ENCODE data around the gene CCR4. TPM values are rescaled to one million over a fixed set of nuclear protein-coding genes. Genes with fewer than 3 reads are reported as not detected.
"Not testable (repeated sequence)": the region's sequence is repeated elsewhere in the genome, so short reads cannot be mapped to it uniquely, and the experiment has no call there.

Gene CCR4
- total RNA-seq, 1 donor from 2014 or later: not detected

DNA sequence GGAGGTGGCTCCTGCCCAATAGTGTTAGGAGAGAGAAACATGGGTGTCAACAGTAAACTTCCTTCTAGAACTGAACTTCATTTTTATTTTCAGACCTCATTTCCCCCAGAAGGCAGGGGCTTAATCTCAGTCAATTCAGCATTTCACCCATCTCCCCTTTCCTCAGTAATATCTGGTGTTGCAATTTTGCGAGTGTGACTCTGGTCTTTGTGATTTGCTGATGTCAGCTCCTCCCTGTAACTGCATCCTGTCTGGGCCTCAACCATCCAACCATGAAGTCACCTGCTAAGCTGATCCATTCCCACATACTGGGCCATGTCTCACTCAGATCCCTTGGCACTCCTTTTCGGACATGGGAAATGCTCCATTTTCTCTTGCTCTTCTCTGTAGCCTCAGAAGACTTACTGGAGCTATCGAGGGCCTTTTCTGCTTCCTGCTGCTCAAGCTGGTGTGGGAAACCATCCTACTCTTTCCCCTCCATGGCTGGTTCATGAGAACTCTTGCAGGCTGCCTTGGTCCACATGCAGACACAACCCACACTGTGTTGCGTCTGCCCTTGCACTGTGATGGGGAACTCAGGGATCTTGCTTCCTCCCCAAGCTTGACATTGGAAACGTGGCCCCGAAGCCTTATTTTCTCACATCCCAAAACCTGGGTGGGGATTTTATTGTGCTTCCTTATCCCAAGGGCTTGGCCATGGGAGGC is 24.6 kb downstream of the CCR4 start:
- Histone ChIP-seq H3K27ac (ENCODE audit: low read depth, low read length) (no peak overlapping the region), H3K4me1 (ENCODE audit: control insufficient read depth in 3 of 3, insufficient read depth in 3 of 3, low read length in 3 of 3) (no peaks in the 10 kb centered on the region), H3K36me3 (ENCODE audit: control insufficient read depth in 3 of 3, insufficient read depth in 3 of 3, low read length in 3 of 3) (no peaks in the 10 kb centered on the region), H3K9ac (ENCODE audit: low read depth in 1 of 3, low read length in 3 of 3) (no peak overlapping the region), H3K9me3 (ENCODE audit: control insufficient read depth in 3 of 3, low read length in 3 of 3) (no peaks in the 10 kb centered on the region), H3K27me3 (ENCODE audit: control insufficient read depth in 3 of 3, insufficient read depth in 3 of 3, low read length in 3 of 3) (no peaks in the 10 kb centered on the region), H3K4me3 (ENCODE audit: low read length in 3 of 3) (no peak overlapping the region)

DNA sequence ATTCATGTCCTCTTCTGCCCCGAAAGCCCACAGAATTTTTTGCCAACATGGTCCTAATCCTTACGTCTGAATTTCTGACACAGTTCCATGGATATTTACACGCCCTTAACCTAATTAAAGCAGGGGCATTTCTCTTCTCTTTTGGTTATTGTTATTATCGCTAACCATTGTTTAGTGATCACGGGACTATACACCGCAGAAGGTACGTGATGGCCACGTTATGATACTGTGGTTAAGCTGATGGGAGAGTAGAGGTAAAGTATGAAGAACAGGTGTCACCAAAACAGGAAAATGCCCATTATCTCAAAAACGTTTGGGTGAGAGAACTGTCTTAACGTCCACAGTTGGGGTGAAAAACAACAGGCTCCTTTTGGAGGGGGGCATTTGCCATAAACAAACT is 26.4 kb downstream of the CCR4 start:
- Histone ChIP-seq H3K4me3 (ENCODE audit: low read length in 3 of 3) (no peak overlapping the region), H3K27me3 (ENCODE audit: control insufficient read depth in 3 of 3, insufficient read depth in 3 of 3, low read length in 3 of 3) (no peaks in the 10 kb centered on the region), H3K36me3 (ENCODE audit: control insufficient read depth in 3 of 3, insufficient read depth in 3 of 3, low read length in 3 of 3) (no peaks in the 10 kb centered on the region), H3K27ac (ENCODE audit: low read depth, low read length) (no peak overlapping the region), H3K4me1 (ENCODE audit: control insufficient read depth in 3 of 3, insufficient read depth in 3 of 3, low read length in 3 of 3) (no peaks in the 10 kb centered on the region), H3K9me3 (ENCODE audit: control insufficient read depth in 3 of 3, low read length in 3 of 3) (no peaks in the 10 kb centered on the region), H3K9ac (ENCODE audit: low read depth in 1 of 3, low read length in 3 of 3) (no peak overlapping the region)

GRCh38 chr3:32978331-32978730 is 26.9 kb downstream of the CCR4 start:
- Histone ChIP-seq H3K4me1 (ENCODE audit: control insufficient read depth in 3 of 3, insufficient read depth in 3 of 3, low read length in 3 of 3) (no peaks in the 10 kb centered on the region), H3K9ac (ENCODE audit: low read depth in 1 of 3, low read length in 3 of 3) (no peak overlapping the region), H3K9me3 (ENCODE audit: control insufficient read depth in 3 of 3, low read length in 3 of 3) (no peaks in the 10 kb centered on the region), H3K27ac (ENCODE audit: low read depth, low read length) (no peak overlapping the region), H3K27me3 (ENCODE audit: control insufficient read depth in 3 of 3, insufficient read depth in 3 of 3, low read length in 3 of 3) (no peaks in the 10 kb centered on the region), H3K4me3 (ENCODE audit: low read length in 3 of 3) (no peak overlapping the region), H3K36me3 (ENCODE audit: control insufficient read depth in 3 of 3, insufficient read depth in 3 of 3, low read length in 3 of 3) (no peaks in the 10 kb centered on the region)

DNA sequence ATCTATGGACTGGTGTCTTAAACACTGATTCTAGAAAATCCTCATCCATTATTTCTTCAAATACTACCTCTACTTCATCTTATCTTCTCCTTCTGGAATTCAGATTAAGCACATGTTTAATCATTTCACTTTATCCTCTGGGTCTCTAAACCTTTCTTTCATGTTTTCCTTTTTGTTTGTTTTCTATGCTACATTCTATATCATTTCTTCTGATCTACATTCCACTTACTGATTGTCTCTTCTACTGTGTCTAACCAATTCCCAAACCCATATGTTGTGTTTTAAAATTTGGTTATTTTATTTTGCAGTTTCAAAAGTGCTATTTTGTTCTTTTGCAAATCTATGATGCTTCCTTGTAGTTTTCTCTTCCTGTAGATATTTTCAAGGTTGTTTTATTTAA is 31.7 kb downstream of the CCR4 start:
- H3K36me3 ChIP-seq (ENCODE audit: control insufficient read depth in 3 of 3, insufficient read depth in 3 of 3, low read length in 3 of 3): no peaks in the 10 kb centered on the region
- H3K27me3 ChIP-seq (ENCODE audit: control insufficient read depth in 3 of 3, insufficient read depth in 3 of 3, low read length in 3 of 3): no peaks in the 10 kb centered on the region
- H3K9ac ChIP-seq (ENCODE audit: low read depth in 1 of 3, low read length in 3 of 3): no peak overlapping the region
- H3K4me3 ChIP-seq (ENCODE audit: low read length in 3 of 3): no peak overlapping the region
- no peak overlapping the region for H3K27ac ChIP-seq (ENCODE audit: low read depth, low read length)
- no peaks in the 10 kb centered on the region for H3K4me1 ChIP-seq (ENCODE audit: control insufficient read depth in 3 of 3, insufficient read depth in 3 of 3, low read length in 3 of 3)
- H3K9me3 ChIP-seq (ENCODE audit: control insufficient read depth in 3 of 3, low read length in 3 of 3): no peaks in the 10 kb centered on the region

GRCh38 chr3:32984918-32985317 is 33.5 kb downstream of the CCR4 start:
- not testable (repeated sequence) for H3K36me3 ChIP-seq (ENCODE audit: control insufficient read depth in 3 of 3, insufficient read depth in 3 of 3, low read length in 3 of 3); H3K9ac ChIP-seq (ENCODE audit: low read depth in 1 of 3, low read length in 3 of 3); H3K27me3 ChIP-seq (ENCODE audit: control insufficient read depth in 3 of 3, insufficient read depth in 3 of 3, low read length in 3 of 3); H3K4me1 ChIP-seq (ENCODE audit: control insufficient read depth in 3 of 3, insufficient read depth in 3 of 3, low read length in 3 of 3); H3K9me3 ChIP-seq (ENCODE audit: control insufficient read depth in 3 of 3, low read length in 3 of 3); H3K4me3 ChIP-seq (ENCODE audit: low read length in 3 of 3); H3K27ac ChIP-seq (ENCODE audit: low read depth, low read length)

- H3K27ac ChIP-seq (ENCODE audit: low read depth, low read length): no peak overlapping the region
- no peak overlapping the region for H3K9ac ChIP-seq (ENCODE audit: low read depth in 1 of 3, low read length in 3 of 3)
- H3K9me3 ChIP-seq (ENCODE audit: control insufficient read depth in 3 of 3, low read length in 3 of 3): no peaks in the 10 kb centered on the region
- H3K27me3 ChIP-seq (ENCODE audit: control insufficient read depth in 3 of 3, insufficient read depth in 3 of 3, low read length in 3 of 3): no peaks in the 10 kb centered on the region
- H3K4me1 ChIP-seq (ENCODE audit: control insufficient read depth in 3 of 3, insufficient read depth in 3 of 3, low read length in 3 of 3): no peaks in the 10 kb centered on the region
- no peak overlapping the region for H3K4me3 ChIP-seq (ENCODE audit: low read length in 3 of 3)
- H3K36me3 ChIP-seq (ENCODE audit: control insufficient read depth in 3 of 3, insufficient read depth in 3 of 3, low read length in 3 of 3): no peaks in the 10 kb centered on the region
These were observed 37.7 kb downstream of the CCR4 start for GRCh38 chr3:32989171-32989570.

GRCh38 chr3:32990116-32990515 is 38.7 kb downstream of the CCR4 start:
- Histone ChIP-seq H3K36me3 (ENCODE audit: control insufficient read depth in 3 of 3, insufficient read depth in 3 of 3, low read length in 3 of 3) (no peaks in the 10 kb centered on the region), H3K9ac (ENCODE audit: low read depth in 1 of 3, low read length in 3 of 3) (no peak overlapping the region), H3K27me3 (ENCODE audit: control insufficient read depth in 3 of 3, insufficient read depth in 3 of 3, low read length in 3 of 3) (no peaks in the 10 kb centered on the region), H3K4me1 (ENCODE audit: control insufficient read depth in 3 of 3, insufficient read depth in 3 of 3, low read length in 3 of 3) (no peaks in the 10 kb centered on the region), H3K4me3 (ENCODE audit: low read length in 3 of 3) (no peak overlapping the region), H3K9me3 (ENCODE audit: control insufficient read depth in 3 of 3, low read length in 3 of 3) (no peaks in the 10 kb centered on the region), H3K27ac (ENCODE audit: low read depth, low read length) (no peak overlapping the region)

DNA sequence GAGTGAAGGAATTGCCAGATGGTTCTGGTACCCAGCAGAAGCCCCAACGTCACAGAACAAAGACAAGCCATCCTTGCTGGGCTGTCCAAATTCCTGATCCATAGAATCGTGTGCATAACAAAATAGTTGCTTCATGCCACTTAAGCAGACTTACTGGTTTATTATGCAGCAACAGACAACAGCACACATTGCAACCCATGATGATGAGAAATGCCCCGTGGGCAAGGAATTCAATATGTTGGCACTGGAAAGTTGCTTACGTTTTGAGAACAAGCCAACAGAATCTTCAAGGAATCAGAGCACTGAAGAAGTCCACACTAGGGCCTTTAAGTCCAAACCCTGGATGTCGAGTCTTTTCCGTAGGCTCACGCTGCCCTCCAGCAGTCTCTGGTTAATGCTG is 40.3 kb downstream of the CCR4 start:
- H3K4me1 ChIP-seq (ENCODE audit: control insufficient read depth in 3 of 3, insufficient read depth in 3 of 3, low read length in 3 of 3): no peaks in the 10 kb centered on the region
- no peaks in the 10 kb centered on the region for H3K9me3 ChIP-seq (ENCODE audit: control insufficient read depth in 3 of 3, low read length in 3 of 3)
- H3K27me3 ChIP-seq (ENCODE audit: control insufficient read depth in 3 of 3, insufficient read depth in 3 of 3, low read length in 3 of 3): no peaks in the 10 kb centered on the region
- no peak overlapping the region for H3K9ac ChIP-seq (ENCODE audit: low read depth in 1 of 3, low read length in 3 of 3)
- H3K36me3 ChIP-seq (ENCODE audit: control insufficient read depth in 3 of 3, insufficient read depth in 3 of 3, low read length in 3 of 3): peaks cover 0 to 2% (median under 1%) of the 10 kb centered on the region in 3 donors
- no peak overlapping the region for H3K4me3 ChIP-seq (ENCODE audit: low read length in 3 of 3)
- H3K27ac ChIP-seq (ENCODE audit: low read depth, low read length): no peak overlapping the region

- H3K27ac ChIP-seq (ENCODE audit: low read depth, low read length): no peak overlapping the region
- no peaks in the 10 kb centered on the region for H3K27me3 ChIP-seq (ENCODE audit: control insufficient read depth in 3 of 3, insufficient read depth in 3 of 3, low read length in 3 of 3)
- H3K9ac ChIP-seq (ENCODE audit: low read depth in 1 of 3, low read length in 3 of 3): no peak overlapping the region
- H3K9me3 ChIP-seq (ENCODE audit: control insufficient read depth in 3 of 3, low read length in 3 of 3): no peaks in the 10 kb centered on the region
- H3K4me3 ChIP-seq (ENCODE audit: low read length in 3 of 3): no peak overlapping the region
- no peaks in the 10 kb centered on the region for H3K4me1 ChIP-seq (ENCODE audit: control insufficient read depth in 3 of 3, insufficient read depth in 3 of 3, low read length in 3 of 3)
- H3K36me3 ChIP-seq (ENCODE audit: control insufficient read depth in 3 of 3, insufficient read depth in 3 of 3, low read length in 3 of 3): peaks cover under 1 to 3% (median 3%) of the 10 kb centered on the region in 3 donors
These were observed 40.9 kb downstream of the CCR4 start for GRCh38 chr3:32992310-32992686.

GRCh38 chr3:32994045-32994444 is 42.6 kb downstream of the CCR4 start:
- Histone ChIP-seq H3K4me3 (ENCODE audit: low read length in 3 of 3) (no peak overlapping the region), H3K27me3 (ENCODE audit: control insufficient read depth in 3 of 3, insufficient read depth in 3 of 3, low read length in 3 of 3) (no peaks in the 10 kb centered on the region), H3K36me3 (ENCODE audit: control insufficient read depth in 3 of 3, insufficient read depth in 3 of 3, low read length in 3 of 3) (peaks cover 3 to 9% (median 7%) of the 10 kb centered on the region in 3 donors), H3K9me3 (ENCODE audit: control insufficient read depth in 3 of 3, low read length in 3 of 3) (no peaks in the 10 kb centered on the region), H3K9ac (ENCODE audit: low read depth in 1 of 3, low read length in 3 of 3) (no peak overlapping the region), H3K4me1 (ENCODE audit: control insufficient read depth in 3 of 3, insufficient read depth in 3 of 3, low read length in 3 of 3) (no peaks in the 10 kb centered on the region), H3K27ac (ENCODE audit: low read depth, low read length) (no peak overlapping the region)

Data from skeletal muscle tissue (tissue), 4 donors.